Suprapubic skin (tissue), 4 donors: ENCODE measurements around the gene CNTFR.

Experiments used
- CTCF ChIP-seq, 2 donors: fragments of 200-600 bp in 1 of 2; fragments of 450-650 bp in 1 of 2; sonication (generic) in 1 of 2; IDR thresholded peaks; one replicate each; pipeline ENCODE4 v1.5.1; 2016 to 2019; ENCODE audit warnings: antibody characterized with exemption in 2 of 2, mild to moderate bottlenecking in 1 of 2, moderate library complexity in 1 of 2
- EP300 ChIP-seq: sonication (generic); formaldehyde crosslinking; IDR thresholded peaks from one replicate; pipeline ENCODE4 v1.6.1; 2017; ENCODE audit warnings: antibody characterized with exemption
- POLR2A ChIP-seq, 2 donors: fragments of 450-650 bp; IDR thresholded peaks; one replicate each; pipeline ENCODE4 v1.6.1; 2017; ENCODE audit warnings: antibody characterized with exemption in 2 of 2, mild to moderate bottlenecking in 2 of 2, moderate library complexity in 2 of 2
- POLR2AphosphoS5 ChIP-seq, 3 donors: sonication (generic); formaldehyde crosslinking; IDR thresholded peaks; one replicate each; pipeline ENCODE4 v1.6.1; 2017; ENCODE audit warnings: antibody characterized with exemption in 3 of 3

- no peak for TF ChIP-seq POLR2AphosphoS5 (IDR thresholded peaks at IDR 0.05)
- no peak for TF ChIP-seq POLR2A (IDR thresholded peaks at IDR 0.05)
- TF ChIP-seq CTCF (IDR thresholded peaks at IDR 0.05): no peak
- TF ChIP-seq EP300: no peak
These were observed 35.1 kb upstream of the CNTFR start for GRCh38 chr9:34624475-34625185.
